Measurements from ENCODE around the gene RPL10A. TPM values are rescaled to one million over a fixed set of nuclear protein-coding genes. Genes with fewer than 3 reads are reported as not detected.

Gene RPL10A
- total and polyA plus RNA-seq, 12 donors: 680 to 1,613 (median 1,110) TPM

- 84 to 96% (median 92%) methylated on average over 13 to 14 of the region's 14 CpGs for WGBS, 4 donors
- no peak for DNase-seq
- intact Hi-C loops (cut with DNase I): no loop called here
- Histone ChIP-seq H3K27me3 (no peaks in the 10 kb centered on the region), H3K4me3 (no peak overlapping the region), H3K36me3 (replicated peaks in 1 of 2) (peaks cover 0 to 12% of the 10 kb centered on the region in 2 donors), H3K9me3 (replicated peaks in 1 of 3) (no peaks in the 10 kb centered on the region), H3K4me1 (replicated peaks in 1 of 2) (peaks cover 0 to 27% of the 10 kb centered on the region in 2 donors), H3K27ac (no peak overlapping the region)
- TF ChIP-seq CTCF (IDR thresholded peaks at IDR 0.05) (no peak), POLR2A (IDR thresholded peaks at IDR 0.05) (no peak)
Measured at GRCh38 chr6:35476004-35476403, 7.8 kb downstream of the RPL10A start.

- Histone ChIP-seq H3K27ac (no peak overlapping the region), H3K36me3 (replicated peaks in 1 of 2) (peaks cover 0 to 3% of the 10 kb centered on the region in 2 donors), H3K27me3 (no peaks in the 10 kb centered on the region), H3K9me3 (replicated peaks in 1 of 3) (no peaks in the 10 kb centered on the region), H3K4me1 (replicated peaks in 1 of 2) (peaks cover 0 to 24% of the 10 kb centered on the region in 2 donors), H3K4me3 (no peak overlapping the region)
- 88 to 95% (median 90%) methylated on average over 6 to 8 of the region's 8 CpGs for WGBS, 4 donors
- no peak for TF ChIP-seq POLR2A (IDR thresholded peaks at IDR 0.05)
- TF ChIP-seq CTCF (IDR thresholded peaks at IDR 0.05): no peak
- no peak for DNase-seq
- intact Hi-C loops (cut with DNase I): no loop called here
Measured at GRCh38 chr6:35477028-35477427, 8.8 kb downstream of the RPL10A start.

GRCh38 chr6:35477551-35478179, 9.5 kb downstream of the RPL10A start:
- Histone ChIP-seq H3K4me3 (no peak overlapping the region), H3K4me1 (replicated peaks in 1 of 2) (peaks cover 0 to 17% of the 10 kb centered on the region in 2 donors), H3K36me3 (replicated peaks in 1 of 2) (no peaks in the 10 kb centered on the region), H3K27me3 (no peaks in the 10 kb centered on the region), H3K27ac (no peak overlapping the region), H3K9me3 (replicated peaks in 1 of 3) (no peaks in the 10 kb centered on the region)
- intact Hi-C loops (cut with DNase I): no loop called here
- WGBS, 4 donors: 95 to 98% (median 97%) methylated on average over 5 of the region's 5 CpGs
- DNase-seq: no peak
- TF ChIP-seq POLR2A (IDR thresholded peaks at IDR 0.05) (no peak), CTCF (IDR thresholded peaks at IDR 0.05) (no peak)

- no peaks in the 10 kb centered on the region for H3K36me3 ChIP-seq (replicated peaks in 1 of 2)
- DNase-seq: no peak
- no peaks in the 10 kb centered on the region for H3K27me3 ChIP-seq
- no peaks in the 10 kb centered on the region for H3K9me3 ChIP-seq (replicated peaks in 1 of 3)
- H3K4me1 ChIP-seq (replicated peaks in 1 of 2): peaks cover 0 to 11% of the 10 kb centered on the region in 2 donors
- no peak for TF ChIP-seq CTCF (IDR thresholded peaks at IDR 0.05)
- no peak for TF ChIP-seq POLR2A (IDR thresholded peaks at IDR 0.05)
- H3K4me3 ChIP-seq: no peak overlapping the region
- H3K27ac ChIP-seq: no peak overlapping the region
- intact Hi-C loops (cut with DNase I): no loop called here
- WGBS, 4 donors: 84 to 91% (median 88%) methylated on average over 7 of the region's 7 CpGs
Measured at GRCh38 chr6:35478259-35478658, 10.1 kb downstream of the RPL10A start.
